Measurements from ENCODE around the gene GAD2.

The GAD2 gene

DNA sequence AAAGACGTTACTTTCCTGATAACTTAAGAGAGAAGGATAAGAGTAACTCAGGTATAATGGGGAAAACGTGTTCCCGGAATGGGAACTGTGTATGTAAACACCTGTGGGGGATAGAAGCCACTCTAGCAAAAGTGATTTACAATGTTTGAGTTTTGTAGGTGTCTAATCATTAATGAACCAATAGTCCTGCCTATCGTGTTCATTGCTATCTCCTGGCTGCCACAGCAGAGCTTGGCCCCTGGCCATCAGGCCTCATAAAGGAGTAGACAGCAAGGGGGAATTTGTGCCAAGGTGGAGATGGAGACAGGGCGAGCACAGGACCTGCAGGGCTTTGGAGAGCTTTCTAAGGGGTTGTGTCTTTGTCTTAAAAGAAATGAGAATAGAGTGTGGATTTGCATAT lies 102.1 kb downstream of the GAD2 start:
- no peak overlapping the region for H2BK12ac ChIP-seq (ENCODE audit: low read length)
- H3K4me1 ChIP-seq (ENCODE audit: control insufficient read depth in 2 of 2, insufficient read depth in 1 of 2, low read depth in 1 of 2, low read length in 2 of 2): peaks cover 0 to 5% of the 10 kb centered on the region in 2 donors
- H3K79me1 ChIP-seq (ENCODE audit: low read depth, low read length): no peaks in the 10 kb centered on the region
- H2BK15ac ChIP-seq (ENCODE audit: low read length): no peak overlapping the region
- H2AFZ ChIP-seq (ENCODE audit: low read length): no peak overlapping the region
- H3K9me3 ChIP-seq (replicated peaks in 1 of 2; ENCODE audit: control insufficient read depth in 2 of 2, insufficient read depth in 1 of 2, low read depth in 1 of 2, low read length in 2 of 2): no peaks in the 10 kb centered on the region
- H3K27me3 ChIP-seq (ENCODE audit: control insufficient read depth in 3 of 3, insufficient read depth in 3 of 3, low read depth in 1 of 3, low read length in 3 of 3): peaks cover 0 to 2% (median 0%) of the 10 kb centered on the region in 3 experiments
- H3K27ac ChIP-seq (replicated peaks; ENCODE audit: low read length): no peak overlapping the region
- no peak overlapping the region for H3K18ac ChIP-seq (ENCODE audit: low read length)
- H2BK120ac ChIP-seq (ENCODE audit: low read depth, low read length): no peak overlapping the region
- no peak overlapping the region for H3K9ac ChIP-seq (ENCODE audit: low read depth, low read length, poor library complexity)
- no peak overlapping the region for H3K4me2 ChIP-seq (ENCODE audit: insufficient read depth, low read length, poor library complexity, severe bottlenecking)
- no peak overlapping the region for H4K91ac ChIP-seq (ENCODE audit: low read depth, low read length, poor library complexity)
- no CpG with 5 or more reads among the region's 5 CpGs for WGBS, 2 donors (ENCODE audit: extremely low coverage in 2 of 2, insufficient read length in 2 of 2, insufficient replicate concordance in 1 of 2)
- H3K36me3 ChIP-seq (replicated peaks in 1 of 2; ENCODE audit: control insufficient read depth in 2 of 2, insufficient read depth in 2 of 2, low read length in 2 of 2): no peaks in the 10 kb centered on the region
- no peak for DNase-seq (ENCODE audit: low spot score)
- H2AK5ac ChIP-seq (ENCODE audit: low read depth, low read length): no peak overlapping the region
- no peak overlapping the region for H2BK5ac ChIP-seq (ENCODE audit: low read length)
- H3K4me3 ChIP-seq (ENCODE audit: low read length in 2 of 2): no peak overlapping the region
- H3K4ac ChIP-seq (ENCODE audit: low read length): no peak overlapping the region
- no peak overlapping the region for H3K23ac ChIP-seq (ENCODE audit: low read depth, low read length, poor library complexity)
- no peak overlapping the region for H4K8ac ChIP-seq (ENCODE audit: low read depth, low read length)
- no peak overlapping the region for H3K14ac ChIP-seq (ENCODE audit: low read length)

DNA sequence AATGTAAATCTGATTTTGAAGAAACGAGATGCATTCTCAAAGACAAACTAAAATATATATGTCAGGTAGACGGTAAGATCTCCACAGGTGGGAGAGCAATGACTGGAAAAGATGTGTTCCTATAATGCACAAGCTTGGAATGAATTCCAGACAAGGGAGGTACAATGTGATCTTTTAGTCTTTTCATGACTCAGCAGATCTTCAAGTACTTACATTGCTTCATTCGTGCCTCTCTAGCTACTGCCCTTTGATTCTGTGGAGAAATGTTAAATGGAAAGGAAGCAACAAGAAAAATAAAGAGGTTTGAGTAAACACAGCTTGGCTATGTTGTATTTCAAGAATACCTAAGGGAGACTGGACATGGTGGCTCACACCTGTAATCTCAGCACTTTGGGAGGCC lies 106.6 kb downstream of the GAD2 start:
- no peak overlapping the region for H3K18ac ChIP-seq (ENCODE audit: low read length)
- WGBS, 2 donors (ENCODE audit: extremely low coverage in 2 of 2, insufficient read length in 2 of 2, insufficient replicate concordance in 1 of 2): no CpG with 5 or more reads among the region's 3 CpGs
- no peak overlapping the region for H4K91ac ChIP-seq (ENCODE audit: low read depth, low read length, poor library complexity)

DNA sequence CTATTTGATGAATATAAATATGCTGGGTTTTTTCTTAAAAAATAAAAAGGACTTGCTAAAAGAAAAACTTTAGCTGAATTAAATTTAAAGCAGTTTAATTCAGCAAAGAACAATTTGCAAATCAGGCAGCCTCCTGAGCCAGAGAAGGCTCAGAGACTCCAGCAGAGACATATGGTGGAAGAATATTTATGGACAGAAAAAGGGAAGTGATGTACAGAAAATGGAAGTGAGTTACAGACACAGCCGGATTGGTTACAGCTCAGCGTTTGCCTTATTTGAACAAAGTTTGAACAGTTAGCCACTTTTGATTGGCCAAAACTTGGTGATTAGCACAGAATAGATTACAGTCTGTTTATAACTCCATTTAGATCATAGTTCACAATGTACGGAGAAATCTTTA lies 110.3 kb downstream of the GAD2 start:
- no peak overlapping the region for H2BK5ac ChIP-seq (ENCODE audit: low read length)
- H2BK12ac ChIP-seq (ENCODE audit: low read length): no peak overlapping the region
- no peaks in the 10 kb centered on the region for H3K36me3 ChIP-seq (replicated peaks in 1 of 2; ENCODE audit: control insufficient read depth in 2 of 2, insufficient read depth in 2 of 2, low read length in 2 of 2)
- no peak overlapping the region for H3K14ac ChIP-seq (ENCODE audit: low read length)
- H3K4me3 ChIP-seq (ENCODE audit: low read length in 2 of 2): no peak overlapping the region
- H2AK5ac ChIP-seq (ENCODE audit: low read depth, low read length): no peak overlapping the region
- no peaks in the 10 kb centered on the region for H3K9me3 ChIP-seq (replicated peaks in 1 of 2; ENCODE audit: control insufficient read depth in 2 of 2, insufficient read depth in 1 of 2, low read depth in 1 of 2, low read length in 2 of 2)
- H3K27me3 ChIP-seq (ENCODE audit: control insufficient read depth in 3 of 3, insufficient read depth in 3 of 3, low read depth in 1 of 3, low read length in 3 of 3): no peaks in the 10 kb centered on the region
- H3K4me2 ChIP-seq (ENCODE audit: insufficient read depth, low read length, poor library complexity, severe bottlenecking): no peak overlapping the region
- no peak overlapping the region for H4K91ac ChIP-seq (ENCODE audit: low read depth, low read length, poor library complexity)
- H3K79me1 ChIP-seq (ENCODE audit: low read depth, low read length): no peaks in the 10 kb centered on the region
- no peak overlapping the region for H3K18ac ChIP-seq (ENCODE audit: low read length)
- DNase-seq (ENCODE audit: low spot score): no peak
- H2AFZ ChIP-seq (ENCODE audit: low read length): no peak overlapping the region
- H2BK15ac ChIP-seq (ENCODE audit: low read length): no peak overlapping the region
- H2BK120ac ChIP-seq (ENCODE audit: low read depth, low read length): no peak overlapping the region
- no peak overlapping the region for H3K9ac ChIP-seq (ENCODE audit: low read depth, low read length, poor library complexity)
- no peak overlapping the region for H3K4ac ChIP-seq (ENCODE audit: low read length)
- H3K23ac ChIP-seq (ENCODE audit: low read depth, low read length, poor library complexity): no peak overlapping the region
- no peak overlapping the region for H3K27ac ChIP-seq (replicated peaks; ENCODE audit: low read length)
- no peak overlapping the region for H4K8ac ChIP-seq (ENCODE audit: low read depth, low read length)
- WGBS, 2 donors (ENCODE audit: extremely low coverage in 2 of 2, insufficient read length in 2 of 2, insufficient replicate concordance in 1 of 2): no CpG with 5 or more reads among the region's 3 CpGs
- H3K4me1 ChIP-seq (ENCODE audit: control insufficient read depth in 2 of 2, insufficient read depth in 1 of 2, low read depth in 1 of 2, low read length in 2 of 2): no peaks in the 10 kb centered on the region

More for the DNA sequence above, 106.6 kb downstream of the GAD2 start:
- H3K79me1 ChIP-seq (ENCODE audit: low read depth, low read length): no peaks in the 10 kb centered on the region
- no peak overlapping the region for H2BK5ac ChIP-seq (ENCODE audit: low read length)
- peaks cover 0 to 2% (median 0%) of the 10 kb centered on the region in 3 experiments for H3K27me3 ChIP-seq (ENCODE audit: control insufficient read depth in 3 of 3, insufficient read depth in 3 of 3, low read depth in 1 of 3, low read length in 3 of 3)
- no peak overlapping the region for H2BK120ac ChIP-seq (ENCODE audit: low read depth, low read length)
- no peaks in the 10 kb centered on the region for H3K36me3 ChIP-seq (replicated peaks in 1 of 2; ENCODE audit: control insufficient read depth in 2 of 2, insufficient read depth in 2 of 2, low read length in 2 of 2)
- no peak overlapping the region for H2AFZ ChIP-seq (ENCODE audit: low read length)
- no peak overlapping the region for H3K27ac ChIP-seq (replicated peaks; ENCODE audit: low read length)
- no peak overlapping the region for H3K4me3 ChIP-seq (ENCODE audit: low read length in 2 of 2)
- no peak overlapping the region for H3K23ac ChIP-seq (ENCODE audit: low read depth, low read length, poor library complexity)
- H3K9me3 ChIP-seq (replicated peaks in 1 of 2; ENCODE audit: control insufficient read depth in 2 of 2, insufficient read depth in 1 of 2, low read depth in 1 of 2, low read length in 2 of 2): no peaks in the 10 kb centered on the region
- H3K9ac ChIP-seq (ENCODE audit: low read depth, low read length, poor library complexity): no peak overlapping the region
- no peak overlapping the region for H2AK5ac ChIP-seq (ENCODE audit: low read depth, low read length)
- no peak for DNase-seq (ENCODE audit: low spot score)
- H3K4me2 ChIP-seq (ENCODE audit: insufficient read depth, low read length, poor library complexity, severe bottlenecking): no peak overlapping the region
- no peak overlapping the region for H3K14ac ChIP-seq (ENCODE audit: low read length)
- H2BK12ac ChIP-seq (ENCODE audit: low read length): no peak overlapping the region
- H4K8ac ChIP-seq (ENCODE audit: low read depth, low read length): no peak overlapping the region
- no peak overlapping the region for H3K4ac ChIP-seq (ENCODE audit: low read length)
- H2BK15ac ChIP-seq (ENCODE audit: low read length): no peak overlapping the region
- no peaks in the 10 kb centered on the region for H3K4me1 ChIP-seq (ENCODE audit: control insufficient read depth in 2 of 2, insufficient read depth in 1 of 2, low read depth in 1 of 2, low read length in 2 of 2)

DNA sequence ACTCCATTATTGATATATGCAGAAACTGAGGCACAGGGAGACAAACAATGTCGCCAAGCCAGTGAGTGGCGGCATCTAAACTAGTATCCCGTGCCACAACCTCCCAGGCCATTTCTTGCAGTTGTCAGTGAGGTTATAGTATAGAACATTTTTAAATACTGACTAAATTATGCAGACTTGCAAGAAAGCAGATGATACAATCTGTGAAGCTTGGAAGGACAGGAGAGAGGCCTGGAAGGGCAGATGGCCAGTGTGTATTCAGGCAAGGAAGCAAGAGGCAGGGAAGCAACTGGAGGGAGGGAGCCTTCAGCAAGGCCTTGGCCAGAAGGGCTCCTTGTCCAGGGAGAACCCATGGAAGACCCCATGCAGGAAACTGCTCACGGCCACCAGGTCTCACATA lies 111.2 kb downstream of the GAD2 start:
- H3K4me3 ChIP-seq (ENCODE audit: low read length in 2 of 2): no peak overlapping the region
- no CpG with 5 or more reads among the region's 4 CpGs for WGBS, 2 donors (ENCODE audit: extremely low coverage in 2 of 2, insufficient read length in 2 of 2, insufficient replicate concordance in 1 of 2)
- H3K4me2 ChIP-seq (ENCODE audit: insufficient read depth, low read length, poor library complexity, severe bottlenecking): no peak overlapping the region
- no peak overlapping the region for H2BK120ac ChIP-seq (ENCODE audit: low read depth, low read length)
- no peak overlapping the region for H2BK12ac ChIP-seq (ENCODE audit: low read length)
- no peak overlapping the region for H2AFZ ChIP-seq (ENCODE audit: low read length)
- no peak overlapping the region for H3K4ac ChIP-seq (ENCODE audit: low read length)
- H3K23ac ChIP-seq (ENCODE audit: low read depth, low read length, poor library complexity): no peak overlapping the region
- H2BK15ac ChIP-seq (ENCODE audit: low read length): no peak overlapping the region
- no peaks in the 10 kb centered on the region for H3K79me1 ChIP-seq (ENCODE audit: low read depth, low read length)
- H4K8ac ChIP-seq (ENCODE audit: low read depth, low read length): no peak overlapping the region
- H3K14ac ChIP-seq (ENCODE audit: low read length): no peak overlapping the region
- no peak overlapping the region for H3K27ac ChIP-seq (replicated peaks; ENCODE audit: low read length)
- no peaks in the 10 kb centered on the region for H3K4me1 ChIP-seq (ENCODE audit: control insufficient read depth in 2 of 2, insufficient read depth in 1 of 2, low read depth in 1 of 2, low read length in 2 of 2)
- no peaks in the 10 kb centered on the region for H3K36me3 ChIP-seq (replicated peaks in 1 of 2; ENCODE audit: control insufficient read depth in 2 of 2, insufficient read depth in 2 of 2, low read length in 2 of 2)
- DNase-seq (ENCODE audit: low spot score): no peak
- H3K27me3 ChIP-seq (ENCODE audit: control insufficient read depth in 3 of 3, insufficient read depth in 3 of 3, low read depth in 1 of 3, low read length in 3 of 3): no peaks in the 10 kb centered on the region
- H3K9ac ChIP-seq (ENCODE audit: low read depth, low read length, poor library complexity): no peak overlapping the region
- no peak overlapping the region for H2AK5ac ChIP-seq (ENCODE audit: low read depth, low read length)
- no peaks in the 10 kb centered on the region for H3K9me3 ChIP-seq (replicated peaks in 1 of 2; ENCODE audit: control insufficient read depth in 2 of 2, insufficient read depth in 1 of 2, low read depth in 1 of 2, low read length in 2 of 2)
- no peak overlapping the region for H2BK5ac ChIP-seq (ENCODE audit: low read length)
- H3K18ac ChIP-seq (ENCODE audit: low read length): no peak overlapping the region
- no peak overlapping the region for H4K91ac ChIP-seq (ENCODE audit: low read depth, low read length, poor library complexity)

Data from neuronal stem cell (in vitro differentiated cells).